Activated CD4-positive, alpha-beta memory T cell treated with anti-CD3 and anti-CD28 coated beads for 36 hours (primary cell): ENCODE measurements around the gene P3H2. TPM values are rescaled to one million over a fixed set of nuclear protein-coding genes. Genes with fewer than 3 reads are reported as not detected.
A peak's percentile ranks its signal among the peaks of the same experiment; 100 is the strongest.

Source experiments
- CTCF ChIA-PET: fragments of 350-600 bp; sonication (Branson Sonifier 250); formaldehyde crosslinking; loops from one replicate; lab custom pipeline; 2021; ENCODE audit warnings: antibody characterized with exemption, inconsistent platforms; lab: Charles Lee
- POLR2A ChIA-PET: fragments of 350-600 bp; sonication (Branson Sonifier 250); formaldehyde crosslinking; loops from one replicate; lab custom pipeline; 2021; ENCODE audit warnings: antibody characterized with exemption; lab: Charles Lee
- DNase-seq: peaks from one replicate; pipeline ENCODE4 v3.0.0-alpha.2; 2020
- H3K27ac Mint-ChIP-seq: one replicate; pipeline ENCODE4 v1.8.0; 2021; ENCODE audit warnings: mixed read lengths
- H3K27me3 Mint-ChIP-seq: one replicate; pipeline ENCODE4 v1.8.0; 2021; ENCODE audit warnings: mixed read lengths
- H3K36me3 Mint-ChIP-seq: one replicate; pipeline ENCODE4 v1.8.0; 2021; ENCODE audit warnings: mixed read lengths
- H3K4me1 Mint-ChIP-seq: one replicate; pipeline ENCODE4 v1.8.0; 2021; ENCODE audit warnings: low read depth, mixed read lengths
- H3K4me3 Mint-ChIP-seq: one replicate; pipeline ENCODE4 v1.8.0; 2021; ENCODE audit warnings: mild to moderate bottlenecking, mixed read lengths
- H3K9me3 Mint-ChIP-seq: one replicate; pipeline ENCODE4 v1.8.0; 2021; ENCODE audit warnings: mixed read lengths
- intact Hi-C: fragments of 100-400 bp; cut with micrococcal nuclease; formaldehyde crosslinking; loops from one replicate; pipeline ENCODE4 v1.15.1; 2023
- total RNA-seq, 2 experiments: library from RNA; stranded (reverse); gene quantifications; one replicate each; pipeline ENCODE4 v1.2.3, GENCODE V29; 2021

The P3H2 gene
- total RNA-seq, 2 experiments from 2014 or later, result not detected

GRCh38 chr3:189942948-189943347, 177.7 kb downstream of the P3H2 start:
- H3K27me3 Mint-ChIP-seq, result peaks cover 3% of the 10 kb centered on the region
- H3K4me1 Mint-ChIP-seq, result peaks cover 2% of the 10 kb centered on the region
- H3K36me3 Mint-ChIP-seq, result no peaks in the 10 kb centered on the region
- intact Hi-C loops, result loop anchor here (10.0 kb wide), 1 partner anchor 318 kb away; no protein-coding TSS in a partner anchor
- H3K9me3 Mint-ChIP-seq, result no peaks in the 10 kb centered on the region
- DNase-seq, result no peak
- no peak overlapping the region for H3K4me3 Mint-ChIP-seq
- ChIA-PET CTCF (no interaction called here), POLR2A (no interaction called here)
- H3K27ac Mint-ChIP-seq, result no peak overlapping the region

- intact Hi-C loops, result loop anchor here (10.0 kb wide), 1 partner anchor 317 kb away; no protein-coding TSS in a partner anchor
- Mint-ChIP-seq H3K27me3 (peaks cover 3% of the 10 kb centered on the region), H3K27ac (no peak overlapping the region), H3K4me3 (no peak overlapping the region), H3K4me1 (peaks cover 2% of the 10 kb centered on the region), H3K36me3 (no peaks in the 10 kb centered on the region), H3K9me3 (no peaks in the 10 kb centered on the region)
- DNase-seq, result peak; percentile 31
- ChIA-PET CTCF (no interaction called here), POLR2A (no interaction called here)
Observed at GRCh38 chr3:189941679-189942078, 179.0 kb downstream of the P3H2 start.

- Mint-ChIP-seq H3K27me3 (peaks cover 2% of the 10 kb centered on the region), H3K4me3 (no peak overlapping the region), H3K27ac (no peak overlapping the region), H3K36me3 (no peaks in the 10 kb centered on the region), H3K4me1 (peaks cover 2% of the 10 kb centered on the region), H3K9me3 (no peaks in the 10 kb centered on the region)
- CTCF ChIA-PET, result interaction anchor here (0.7 to 1.5 kb wide), 2 partner anchors 20 to 777 kb away, joined by 3 to 5 read pairs; no protein-coding TSS in a partner anchor
- POLR2A ChIA-PET, result no interaction called here
- intact Hi-C loops, result loop anchor here (10.0 kb wide), 1 partner anchor 316 kb away; no protein-coding TSS in a partner anchor
- DNase-seq, result no peak
Observed at GRCh38 chr3:189941125-189941524, 179.6 kb downstream of the P3H2 start.

- H3K9me3 Mint-ChIP-seq, result no peaks in the 10 kb centered on the region
- no peak overlapping the region for H3K4me3 Mint-ChIP-seq
- ChIA-PET CTCF (no interaction called here), POLR2A (no interaction called here)
- peaks cover 6% of the 10 kb centered on the region for H3K27me3 Mint-ChIP-seq
- no peak for DNase-seq
- H3K36me3 Mint-ChIP-seq, result no peaks in the 10 kb centered on the region
- H3K4me1 Mint-ChIP-seq, result peaks cover 2% of the 10 kb centered on the region
- intact Hi-C loops, result no loop called here
- H3K27ac Mint-ChIP-seq, result no peak overlapping the region
Observed at GRCh38 chr3:189937302-189938127, 183.2 kb downstream of the P3H2 start.

GRCh38 chr3:189936201-189936945, 184.3 kb downstream of the P3H2 start:
- H3K36me3 Mint-ChIP-seq, result no peaks in the 10 kb centered on the region
- CTCF ChIA-PET, result interaction anchor here (0.8 to 1.2 kb wide), 2 partner anchors 11 to 25 kb away, joined by 3 to 4 read pairs; no protein-coding TSS in a partner anchor
- H3K9me3 Mint-ChIP-seq, result no peaks in the 10 kb centered on the region

GRCh38 chr3:189927975-189928895, 192.5 kb downstream of the P3H2 start:
- H3K27me3 Mint-ChIP-seq, result peaks cover 2% of the 10 kb centered on the region
- no peaks in the 10 kb centered on the region for H3K9me3 Mint-ChIP-seq
- H3K4me1 Mint-ChIP-seq, result peaks cover 22% of the 10 kb centered on the region
- POLR2A ChIA-PET, result interaction anchor here (0.7 kb wide), 1 partner anchor 30 kb away, joined by 3 read pairs; no protein-coding TSS in a partner anchor
- intact Hi-C loops, result loop anchor here (1.0 to 10.0 kb wide), 4 partner anchors 21 to 536 kb away; no protein-coding TSS in a partner anchor
- CTCF ChIA-PET, result no interaction called here
- H3K27ac Mint-ChIP-seq, result peak overlapping the region; percentile 19
- peak; percentile 14 for DNase-seq
- no peaks in the 10 kb centered on the region for H3K36me3 Mint-ChIP-seq
- H3K4me3 Mint-ChIP-seq, result no peak overlapping the region

More at GRCh38 chr3:189936201-189936945, 184.3 kb downstream of the P3H2 start:
- no peak overlapping the region for H3K4me3 Mint-ChIP-seq
- intact Hi-C loops, result no loop called here
- POLR2A ChIA-PET, result no interaction called here
- no peak overlapping the region for H3K27ac Mint-ChIP-seq
- H3K27me3 Mint-ChIP-seq, result peaks cover 6% of the 10 kb centered on the region
- DNase-seq, result no peak
- no peaks in the 10 kb centered on the region for H3K4me1 Mint-ChIP-seq

GRCh38 chr3:189921770-189922169, 198.9 kb downstream of the P3H2 start:
- no peaks in the 10 kb centered on the region for H3K9me3 Mint-ChIP-seq
- intact Hi-C loops, result loop anchor here (10.0 kb wide), 1 partner anchor 347 kb away; no protein-coding TSS in a partner anchor
- H3K27ac Mint-ChIP-seq, result no peak overlapping the region
- no peaks in the 10 kb centered on the region for H3K36me3 Mint-ChIP-seq
- ChIA-PET CTCF (interaction anchor here (0.5 kb wide), 1 partner anchor 772 kb away, joined by 3 read pairs; no protein-coding TSS in a partner anchor), POLR2A (no interaction called here)
- DNase-seq, result no peak
- no peak overlapping the region for H3K4me3 Mint-ChIP-seq
- no peaks in the 10 kb centered on the region for H3K27me3 Mint-ChIP-seq
- H3K4me1 Mint-ChIP-seq, result no peaks in the 10 kb centered on the region

GRCh38 chr3:189914799-189915198, 205.9 kb downstream of the P3H2 start:
- intact Hi-C loops, result no loop called here
- DNase-seq, result no peak
- no peaks in the 10 kb centered on the region for H3K36me3 Mint-ChIP-seq
- H3K27ac Mint-ChIP-seq, result no peak overlapping the region
- ChIA-PET POLR2A (no interaction called here), CTCF (no interaction called here)
- no peaks in the 10 kb centered on the region for H3K4me1 Mint-ChIP-seq
- no peaks in the 10 kb centered on the region for H3K9me3 Mint-ChIP-seq
- H3K27me3 Mint-ChIP-seq, result peaks cover 9% of the 10 kb centered on the region
- no peak overlapping the region for H3K4me3 Mint-ChIP-seq

GRCh38 chr3:189911001-189911400, 209.7 kb downstream of the P3H2 start:
- Mint-ChIP-seq H3K4me1 (no peaks in the 10 kb centered on the region), H3K27ac (no peak overlapping the region), H3K4me3 (no peak overlapping the region), H3K9me3 (no peaks in the 10 kb centered on the region), H3K27me3 (peaks cover 15% of the 10 kb centered on the region), H3K36me3 (no peaks in the 10 kb centered on the region)
- ChIA-PET CTCF (no interaction called here), POLR2A (no interaction called here)
- intact Hi-C loops, result no loop called here
- DNase-seq, result no peak

GRCh38 chr3:189909573-189909972, 211.1 kb downstream of the P3H2 start:
- Mint-ChIP-seq H3K27me3 (peaks cover 11% of the 10 kb centered on the region), H3K4me3 (no peak overlapping the region), H3K27ac (no peak overlapping the region), H3K36me3 (no peaks in the 10 kb centered on the region), H3K9me3 (no peaks in the 10 kb centered on the region), H3K4me1 (no peaks in the 10 kb centered on the region)
- intact Hi-C loops, result no loop called here
- ChIA-PET CTCF (no interaction called here), POLR2A (no interaction called here)
- no peak for DNase-seq

- no peaks in the 10 kb centered on the region for H3K9me3 Mint-ChIP-seq
- POLR2A ChIA-PET, result no interaction called here
- peaks cover 11% of the 10 kb centered on the region for H3K27me3 Mint-ChIP-seq
- no peak for DNase-seq
- no peaks in the 10 kb centered on the region for H3K36me3 Mint-ChIP-seq
- intact Hi-C loops, result no loop called here
- no peak overlapping the region for H3K4me3 Mint-ChIP-seq
- CTCF ChIA-PET, result no interaction called here
- no peaks in the 10 kb centered on the region for H3K4me1 Mint-ChIP-seq
- no peak overlapping the region for H3K27ac Mint-ChIP-seq
Observed at GRCh38 chr3:189909139-189909538, 211.6 kb downstream of the P3H2 start.
